ENCODE data around the gene UNC5B.

UNC5B gene

DNA sequence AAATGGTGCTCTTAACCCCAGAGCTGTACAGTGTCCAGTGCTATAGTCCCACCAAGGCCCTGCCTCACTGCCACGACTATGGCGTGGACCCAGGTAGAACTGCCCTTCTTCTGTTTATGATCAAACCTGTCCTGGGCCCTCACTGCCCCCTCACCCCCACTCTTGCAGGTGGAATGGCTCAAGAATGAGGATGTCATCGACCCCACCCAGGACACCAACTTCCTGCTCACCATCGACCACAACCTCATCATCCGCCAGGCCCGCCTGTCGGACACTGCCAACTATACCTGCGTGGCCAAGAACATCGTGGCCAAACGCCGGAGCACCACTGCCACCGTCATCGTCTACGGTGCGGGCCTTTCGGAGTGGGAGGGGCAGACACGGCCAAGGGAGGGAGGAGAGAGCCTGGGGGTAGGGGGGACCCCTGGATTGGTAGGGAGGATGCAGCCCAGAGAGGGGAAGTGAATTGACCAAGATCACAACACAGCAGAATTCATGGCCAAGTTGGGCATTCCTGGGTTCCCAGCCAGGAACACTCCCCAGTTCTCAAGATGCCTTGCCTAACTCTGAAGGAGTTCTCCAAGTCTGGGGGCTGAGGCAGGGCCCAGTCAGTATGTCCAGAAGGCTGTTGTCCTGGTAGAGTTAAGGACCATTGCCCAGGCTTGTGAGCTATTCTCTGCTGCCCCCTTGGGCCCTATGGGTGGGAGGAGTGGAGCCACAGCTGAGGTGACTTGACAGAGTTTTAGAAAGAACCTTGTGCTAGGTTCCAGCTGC is 74.3 kb downstream of the UNC5B start:
- 96% methylated on average over 16 to 17 of the region's 17 CpGs for WGBS, 2 experiments (ENCODE audit: insufficient coverage in 2 of 2)
- Histone ChIP-seq H3K4me1 (ENCODE audit: control insufficient read depth, insufficient read depth, low read length, poor library complexity, severe bottlenecking) (no peaks in the 10 kb centered on the region), H3K4me3 (ENCODE audit: extremely low read depth, insufficient read depth, low read length, poor library complexity, severe bottlenecking) (no peak overlapping the region), H3K27ac (ENCODE audit: low read depth, low read length, severe bottlenecking) (no peak overlapping the region), H3K36me3 (ENCODE audit: control insufficient read depth, insufficient read depth, low read length) (peaks cover 80% of the 10 kb centered on the region), H3K9me3 (ENCODE audit: control insufficient read depth, low read length) (no peaks in the 10 kb centered on the region)

DNA sequence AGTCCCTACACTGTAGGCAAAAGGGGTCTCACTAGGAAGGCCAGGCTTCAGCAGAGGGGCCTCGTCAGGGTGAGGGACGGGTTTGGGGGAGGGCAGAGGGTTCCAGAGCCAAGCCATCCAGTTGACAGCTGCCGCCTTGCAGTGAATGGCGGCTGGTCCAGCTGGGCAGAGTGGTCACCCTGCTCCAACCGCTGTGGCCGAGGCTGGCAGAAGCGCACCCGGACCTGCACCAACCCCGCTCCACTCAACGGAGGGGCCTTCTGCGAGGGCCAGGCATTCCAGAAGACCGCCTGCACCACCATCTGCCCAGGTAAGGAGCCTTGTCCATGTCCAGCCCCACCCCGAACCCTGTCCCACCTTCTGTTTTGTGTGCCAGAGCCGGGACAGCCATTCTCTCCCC is 75.1 kb downstream of the UNC5B start:
- 83 to 90% methylated on average over 13 to 14 of the region's 14 CpGs for WGBS, 2 experiments (ENCODE audit: insufficient coverage in 2 of 2)
- H3K36me3 ChIP-seq (ENCODE audit: control insufficient read depth, insufficient read depth, low read length) = peaks cover 81% of the 10 kb centered on the region
- H3K9me3 ChIP-seq (ENCODE audit: control insufficient read depth, low read length) = no peaks in the 10 kb centered on the region
- no peak overlapping the region for H3K27ac ChIP-seq (ENCODE audit: low read depth, low read length, severe bottlenecking)
- H3K4me3 ChIP-seq (ENCODE audit: extremely low read depth, insufficient read depth, low read length, poor library complexity, severe bottlenecking) = no peak overlapping the region
- H3K4me1 ChIP-seq (ENCODE audit: control insufficient read depth, insufficient read depth, low read length, poor library complexity, severe bottlenecking) = no peaks in the 10 kb centered on the region

DNA sequence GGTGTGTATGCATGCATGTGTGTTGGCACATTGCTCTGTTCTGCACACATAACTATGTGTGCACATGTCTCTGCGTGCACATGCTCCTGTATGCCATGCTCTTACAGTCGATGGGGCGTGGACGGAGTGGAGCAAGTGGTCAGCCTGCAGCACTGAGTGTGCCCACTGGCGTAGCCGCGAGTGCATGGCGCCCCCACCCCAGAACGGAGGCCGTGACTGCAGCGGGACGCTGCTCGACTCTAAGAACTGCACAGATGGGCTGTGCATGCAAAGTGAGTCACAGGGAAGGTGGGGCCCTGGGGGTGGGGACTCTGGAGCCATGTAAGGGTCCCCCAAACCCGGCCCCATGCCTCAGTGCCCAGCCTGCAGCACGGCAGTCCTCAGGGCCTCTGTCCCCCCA is 76.1 kb downstream of the UNC5B start:
- Histone ChIP-seq H3K9me3 (ENCODE audit: control insufficient read depth, low read length) (no peaks in the 10 kb centered on the region), H3K27ac (ENCODE audit: low read depth, low read length, severe bottlenecking) (no peak overlapping the region), H3K36me3 (ENCODE audit: control insufficient read depth, insufficient read depth, low read length) (peaks cover 91% of the 10 kb centered on the region), H3K4me1 (ENCODE audit: control insufficient read depth, insufficient read depth, low read length, poor library complexity, severe bottlenecking) (no peaks in the 10 kb centered on the region), H3K4me3 (ENCODE audit: extremely low read depth, insufficient read depth, low read length, poor library complexity, severe bottlenecking) (no peak overlapping the region)
- 97% methylated on average over 14 to 15 of the region's 15 CpGs for WGBS, 2 experiments (ENCODE audit: insufficient coverage in 2 of 2)

DNA sequence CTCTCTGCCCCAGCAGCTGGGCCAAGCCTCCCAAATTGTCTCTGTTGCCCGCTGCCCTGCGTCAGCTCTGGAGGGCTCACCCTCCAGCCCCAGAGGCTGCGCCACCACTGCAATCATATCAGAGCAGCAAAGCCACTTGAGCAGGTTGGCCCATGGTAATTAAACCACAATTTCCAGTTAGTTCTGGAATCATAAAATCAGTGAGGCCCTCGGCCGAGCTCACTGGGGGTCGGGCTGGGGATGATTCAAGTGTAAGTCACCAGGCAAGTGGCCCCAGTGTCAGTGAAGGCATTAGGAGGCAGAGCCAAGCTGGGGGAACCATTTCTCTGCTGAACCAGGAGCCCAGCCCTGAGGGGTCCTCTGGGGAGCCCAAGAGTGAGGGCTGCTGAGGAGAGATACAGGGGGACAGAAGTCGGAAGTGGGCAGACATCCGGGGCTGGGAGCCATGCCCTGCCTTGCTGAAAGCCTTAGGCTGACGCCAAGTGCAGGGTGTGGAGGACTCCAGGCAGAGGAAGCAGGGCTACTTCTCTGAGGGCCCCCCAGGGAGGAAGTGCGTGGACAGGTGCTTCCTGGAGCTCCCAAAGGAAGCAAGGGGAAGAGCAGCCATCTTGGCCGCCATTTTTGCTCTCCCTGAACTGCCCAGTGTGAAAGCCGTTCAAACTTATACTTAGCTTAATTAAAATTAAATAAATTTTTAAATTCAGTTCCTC is 77.2 kb downstream of the UNC5B start:
- H3K27ac ChIP-seq (ENCODE audit: low read depth, low read length, severe bottlenecking) = no peak overlapping the region
- H3K4me3 ChIP-seq (ENCODE audit: extremely low read depth, insufficient read depth, low read length, poor library complexity, severe bottlenecking) = no peak overlapping the region
- 97 to 99% methylated on average over 9 of the region's 12 CpGs for WGBS, 2 experiments (ENCODE audit: insufficient coverage in 2 of 2)
- H3K4me1 ChIP-seq (ENCODE audit: control insufficient read depth, insufficient read depth, low read length, poor library complexity, severe bottlenecking) = no peaks in the 10 kb centered on the region
- H3K9me3 ChIP-seq (ENCODE audit: control insufficient read depth, low read length) = no peaks in the 10 kb centered on the region
- H3K36me3 ChIP-seq (ENCODE audit: control insufficient read depth, insufficient read depth, low read length) = peaks cover 98% of the 10 kb centered on the region

DNA sequence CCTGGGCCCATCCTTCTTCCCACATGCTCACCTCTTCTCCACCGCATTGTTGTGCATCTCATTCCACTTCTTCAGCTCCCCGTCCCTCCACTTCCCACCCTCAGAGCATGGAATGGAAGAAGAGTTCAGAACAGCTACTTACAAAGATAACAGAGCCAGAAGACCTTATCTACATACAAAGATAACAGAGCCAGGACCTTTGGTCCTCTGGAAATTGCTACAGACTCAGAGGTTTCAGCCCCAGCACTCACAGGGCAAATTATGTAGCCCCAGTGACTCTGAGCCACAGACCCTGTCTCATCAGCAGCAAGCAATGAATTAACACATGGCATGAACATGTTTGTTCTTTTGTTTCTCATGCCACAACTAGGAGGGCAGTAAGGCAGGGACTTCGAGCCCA is 78.0 kb downstream of the UNC5B start:
- Histone ChIP-seq H3K4me3 (ENCODE audit: extremely low read depth, insufficient read depth, low read length, poor library complexity, severe bottlenecking) (no peak overlapping the region), H3K27ac (ENCODE audit: low read depth, low read length, severe bottlenecking) (no peak overlapping the region), H3K36me3 (ENCODE audit: control insufficient read depth, insufficient read depth, low read length) (peaks cover 98% of the 10 kb centered on the region), H3K4me1 (ENCODE audit: control insufficient read depth, insufficient read depth, low read length, poor library complexity, severe bottlenecking) (no peaks in the 10 kb centered on the region), H3K9me3 (ENCODE audit: control insufficient read depth, low read length) (no peaks in the 10 kb centered on the region)
- WGBS, 2 experiments (ENCODE audit: insufficient coverage in 2 of 2) = 83 to 95% methylated on average over 3 of the region's 3 CpGs

DNA sequence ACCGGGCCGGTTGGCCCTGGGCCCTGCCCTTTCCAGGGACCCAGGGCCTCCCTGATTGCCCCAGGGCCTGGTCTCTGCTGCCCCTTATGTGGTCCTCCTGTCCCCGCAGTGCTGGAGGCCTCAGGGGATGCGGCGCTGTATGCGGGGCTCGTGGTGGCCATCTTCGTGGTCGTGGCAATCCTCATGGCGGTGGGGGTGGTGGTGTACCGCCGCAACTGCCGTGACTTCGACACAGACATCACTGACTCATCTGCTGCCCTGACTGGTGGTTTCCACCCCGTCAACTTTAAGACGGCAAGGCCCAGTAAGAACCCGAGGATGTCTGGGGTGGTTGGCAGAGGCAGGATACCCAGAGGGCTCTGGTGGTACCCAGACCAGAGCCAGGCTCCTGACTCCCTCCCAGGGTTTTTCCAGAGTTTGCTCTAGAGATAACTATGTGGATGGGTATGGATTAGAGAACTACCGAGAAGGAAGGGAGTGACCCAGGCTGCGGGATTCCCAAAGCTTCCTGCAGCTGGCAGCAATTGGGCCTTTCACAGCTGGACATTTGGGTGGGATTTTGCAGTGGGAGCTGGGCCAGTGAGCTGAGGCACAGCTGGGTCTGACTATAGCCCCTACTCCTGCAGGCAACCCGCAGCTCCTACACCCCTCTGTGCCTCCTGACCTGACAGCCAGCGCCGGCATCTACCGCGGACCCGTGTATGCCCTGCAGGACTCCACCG is 78.6 kb downstream of the UNC5B start:
- no peak overlapping the region for H3K4me3 ChIP-seq (ENCODE audit: extremely low read depth, insufficient read depth, low read length, poor library complexity, severe bottlenecking)
- no peak overlapping the region for H3K27ac ChIP-seq (ENCODE audit: low read depth, low read length, severe bottlenecking)
- no peaks in the 10 kb centered on the region for H3K9me3 ChIP-seq (ENCODE audit: control insufficient read depth, low read length)
- 95 to 96% methylated on average over 24 to 25 of the region's 26 CpGs for WGBS, 2 experiments (ENCODE audit: insufficient coverage in 2 of 2)
- peaks cover 98% of the 10 kb centered on the region for H3K36me3 ChIP-seq (ENCODE audit: control insufficient read depth, insufficient read depth, low read length)
- H3K4me1 ChIP-seq (ENCODE audit: control insufficient read depth, insufficient read depth, low read length, poor library complexity, severe bottlenecking) = no peaks in the 10 kb centered on the region

DNA sequence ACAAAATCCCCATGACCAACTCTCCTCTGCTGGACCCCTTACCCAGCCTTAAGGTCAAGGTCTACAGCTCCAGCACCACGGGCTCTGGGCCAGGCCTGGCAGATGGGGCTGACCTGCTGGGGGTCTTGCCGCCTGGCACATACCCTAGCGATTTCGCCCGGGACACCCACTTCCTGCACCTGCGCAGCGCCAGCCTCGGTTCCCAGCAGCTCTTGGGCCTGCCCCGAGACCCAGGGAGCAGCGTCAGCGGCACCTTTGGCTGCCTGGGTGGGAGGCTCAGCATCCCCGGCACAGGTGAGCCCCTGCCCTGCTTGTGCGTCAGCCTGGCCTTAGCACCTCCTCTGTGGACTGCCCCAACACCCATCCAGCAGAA is 79.1 kb downstream of the UNC5B start:
- Histone ChIP-seq H3K4me3 (ENCODE audit: extremely low read depth, insufficient read depth, low read length, poor library complexity, severe bottlenecking) (no peak overlapping the region), H3K27ac (ENCODE audit: low read depth, low read length, severe bottlenecking) (no peak overlapping the region), H3K36me3 (ENCODE audit: control insufficient read depth, insufficient read depth, low read length) (peaks cover 98% of the 10 kb centered on the region), H3K9me3 (ENCODE audit: control insufficient read depth, low read length) (no peaks in the 10 kb centered on the region), H3K4me1 (ENCODE audit: control insufficient read depth, insufficient read depth, low read length, poor library complexity, severe bottlenecking) (no peaks in the 10 kb centered on the region)
- 98 to 99% methylated on average over 11 of the region's 13 CpGs for WGBS, 2 experiments (ENCODE audit: insufficient coverage in 2 of 2)

DNA sequence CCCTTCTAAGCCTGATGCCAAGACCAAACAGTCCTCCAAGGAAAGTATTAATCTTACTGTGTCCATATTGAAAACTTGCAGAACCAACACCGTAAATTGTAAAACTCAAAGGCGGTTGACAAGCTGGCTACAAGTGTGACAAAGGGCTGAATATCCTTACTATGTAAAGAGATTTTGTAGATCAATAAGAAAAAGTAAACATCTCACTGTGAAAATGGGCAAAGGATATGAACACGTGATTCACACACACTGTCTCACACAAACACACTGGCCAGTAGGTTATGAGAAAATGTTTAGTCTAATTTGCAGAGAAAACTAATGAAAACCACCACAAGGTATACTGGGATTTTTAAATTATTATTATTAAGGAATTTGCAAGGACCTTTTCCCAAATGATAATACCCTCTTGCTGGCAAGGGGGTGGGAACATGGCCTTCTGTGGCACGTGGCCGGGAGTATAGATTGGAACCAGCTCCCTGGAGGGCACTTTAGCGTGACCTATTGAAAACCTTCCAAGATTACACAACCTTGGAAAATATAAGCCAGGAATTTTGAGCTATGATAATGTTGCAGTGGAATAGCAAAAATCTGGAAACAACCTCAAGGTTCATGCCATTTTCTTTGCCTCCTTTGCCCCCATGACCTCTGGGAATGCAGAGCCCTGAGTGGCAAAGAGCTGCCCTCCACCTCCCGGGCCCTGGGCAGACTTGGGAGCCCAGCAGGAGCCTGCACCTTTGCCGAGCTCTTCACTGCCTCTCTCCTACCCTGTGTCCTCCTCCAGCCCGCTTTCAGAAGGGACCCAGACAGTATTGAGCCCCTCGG is 80.5 kb downstream of the UNC5B start:
- 95% methylated on average over 4 to 5 of the region's 10 CpGs for WGBS, 2 experiments (ENCODE audit: insufficient coverage in 2 of 2)

DNA sequence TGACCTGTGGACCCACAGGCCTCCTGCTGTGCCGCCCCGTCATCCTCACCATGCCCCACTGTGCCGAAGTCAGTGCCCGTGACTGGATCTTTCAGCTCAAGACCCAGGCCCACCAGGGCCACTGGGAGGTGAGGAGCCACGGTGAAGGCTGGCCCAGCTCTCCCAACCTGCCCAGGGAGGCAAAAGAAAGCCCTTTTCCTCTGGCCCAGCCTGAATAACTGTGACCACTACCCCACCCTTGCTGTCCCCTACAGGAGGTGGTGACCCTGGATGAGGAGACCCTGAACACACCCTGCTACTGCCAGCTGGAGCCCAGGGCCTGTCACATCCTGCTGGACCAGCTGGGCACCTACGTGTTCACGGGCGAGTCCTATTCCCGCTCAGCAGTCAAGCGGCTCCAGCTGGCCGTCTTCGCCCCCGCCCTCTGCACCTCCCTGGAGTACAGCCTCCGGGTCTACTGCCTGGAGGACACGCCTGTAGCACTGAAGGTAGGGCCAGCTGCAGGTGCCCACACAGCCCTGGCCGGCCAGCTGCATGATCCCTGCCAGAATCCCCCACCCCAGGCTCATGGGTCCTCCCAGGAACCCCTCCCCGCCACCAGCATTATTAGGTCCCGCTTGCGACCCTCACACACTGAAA is 81.2 kb downstream of the UNC5B start:
- H3K4me1 ChIP-seq (ENCODE audit: control insufficient read depth, insufficient read depth, low read length, poor library complexity, severe bottlenecking) = no peaks in the 10 kb centered on the region
- peaks cover 98% of the 10 kb centered on the region for H3K36me3 ChIP-seq (ENCODE audit: control insufficient read depth, insufficient read depth, low read length)
- H3K9me3 ChIP-seq (ENCODE audit: control insufficient read depth, low read length) = no peaks in the 10 kb centered on the region
- 96 to 97% methylated on average over 16 to 17 of the region's 19 CpGs for WGBS, 2 experiments (ENCODE audit: insufficient coverage in 2 of 2)
- no peak overlapping the region for H3K4me3 ChIP-seq (ENCODE audit: extremely low read depth, insufficient read depth, low read length, poor library complexity, severe bottlenecking)
- no peak overlapping the region for H3K27ac ChIP-seq (ENCODE audit: low read depth, low read length, severe bottlenecking)

More for the DNA sequence above, 80.5 kb downstream of the UNC5B start:
- Histone ChIP-seq H3K36me3 (ENCODE audit: control insufficient read depth, insufficient read depth, low read length) (peaks cover 98% of the 10 kb centered on the region), H3K4me1 (ENCODE audit: control insufficient read depth, insufficient read depth, low read length, poor library complexity, severe bottlenecking) (no peaks in the 10 kb centered on the region), H3K4me3 (ENCODE audit: extremely low read depth, insufficient read depth, low read length, poor library complexity, severe bottlenecking) (no peak overlapping the region), H3K27ac (ENCODE audit: low read depth, low read length, severe bottlenecking) (no peak overlapping the region), H3K9me3 (ENCODE audit: control insufficient read depth, low read length) (no peaks in the 10 kb centered on the region)

DNA sequence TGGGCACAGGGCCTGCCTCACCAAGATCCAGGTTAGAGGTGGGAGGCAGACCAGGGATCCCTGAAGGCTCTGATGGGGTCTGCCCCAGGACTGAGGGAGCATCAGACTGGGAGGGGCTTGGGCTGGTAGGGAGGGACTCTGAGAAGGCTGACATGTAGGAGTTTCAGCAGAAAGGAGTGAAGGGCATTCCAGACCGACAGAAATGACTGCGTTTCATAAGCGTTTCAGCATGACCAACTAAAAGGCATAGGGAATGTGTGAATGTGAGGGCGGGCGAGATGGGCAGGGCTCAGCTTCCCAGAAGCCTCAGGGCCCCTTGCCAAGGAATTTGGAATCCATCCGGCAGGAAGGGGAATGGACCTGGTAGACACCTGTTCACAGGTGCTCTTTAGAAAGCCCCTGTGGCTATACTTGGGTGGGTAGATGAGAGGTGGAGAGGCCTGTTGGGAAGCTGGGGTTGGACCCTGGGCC is 81.8 kb downstream of the UNC5B start:
- Histone ChIP-seq H3K9me3 (ENCODE audit: control insufficient read depth, low read length) (no peaks in the 10 kb centered on the region), H3K4me3 (ENCODE audit: extremely low read depth, insufficient read depth, low read length, poor library complexity, severe bottlenecking) (no peak overlapping the region), H3K4me1 (ENCODE audit: control insufficient read depth, insufficient read depth, low read length, poor library complexity, severe bottlenecking) (no peaks in the 10 kb centered on the region), H3K27ac (ENCODE audit: low read depth, low read length, severe bottlenecking) (no peak overlapping the region), H3K36me3 (ENCODE audit: control insufficient read depth, insufficient read depth, low read length) (peaks cover 98% of the 10 kb centered on the region)
- 92 to 99% methylated on average over 5 to 6 of the region's 6 CpGs for WGBS, 2 experiments (ENCODE audit: insufficient coverage in 2 of 2)
